ENCODE measurements around the gene TBC1D22A.

- TF ChIP-seq CTCF (conservative IDR thresholded peaks at IDR 0.05; ENCODE audit: low read depth in 2 of 2) (no peak), POLR2AphosphoS5 (IDR thresholded peaks at IDR 0.05; ENCODE audit: low read depth) (no peak), EZH2 (IDR thresholded peaks at IDR 0.05; ENCODE audit: low read depth, unreplicated experiment) (no peak), EZH2phosphoT487 (IDR thresholded peaks at IDR 0.05; ENCODE audit: unreplicated experiment) (no peak), REST (IDR thresholded peaks at IDR 0.05; ENCODE audit: unreplicated experiment) (no peak), NANOG (IDR thresholded peaks at IDR 0.05; ENCODE audit: borderline replicate concordance) (no peak), STAT1 (IDR thresholded peaks at IDR 0.05; ENCODE audit: unreplicated experiment) (no peak), CREB1 (CRISPR knock-in tag; IDR thresholded peaks at IDR 0.05; ENCODE audit: low read depth) (no peak), JUNB (IDR thresholded peaks at IDR 0.05; ENCODE audit: unreplicated experiment) (no peak)
These were observed 299.7 kb downstream of the TBC1D22A start for GRCh38 chr22:47062126-47062525.
